Hepatocyte (in vitro differentiated cells): ENCODE measurements around the gene ADGRV1. TPM values are rescaled to one million over a fixed set of nuclear protein-coding genes. Genes with fewer than 3 reads are reported as not detected.
"Not testable (repeated sequence)": the region's sequence is repeated elsewhere in the genome, so short reads cannot be mapped to it uniquely, and the experiment has no call there.

Source experiments
- DNase-seq: peaks from one replicate; pipeline ENCODE4 v3.0.0-alpha.2; 2016; ENCODE audit warnings: low spot score
- H2AFZ ChIP-seq: fragments of 200-600 bp; sonication (generic); 2 replicates; pipeline ENCODE4 v1.6.0; 2016; ENCODE audit warnings: antibody characterized with exemption, mild to moderate bottlenecking
- H3K27ac ChIP-seq: fragments of 200-600 bp; sonication (generic); 2 replicates; pipeline ENCODE4 v1.5.1; 2016; ENCODE audit warnings: mild to moderate bottlenecking
- H3K27me3 ChIP-seq: fragments of 200-600 bp; sonication (generic); 2 replicates; pipeline ENCODE4 v1.6.1; 2016
- H3K36me3 ChIP-seq: fragments of 200-600 bp; sonication (generic); replicated peaks from 2 replicates; pipeline ENCODE4 v1.5.1; 2016; ENCODE audit warnings: low read depth; ENCODE audit not compliant: insufficient read depth
- H3K4me1 ChIP-seq: fragments of 200-600 bp; sonication (generic); 2 replicates; pipeline ENCODE4 v1.5.1; 2016; ENCODE audit warnings: mild to moderate bottlenecking, moderate library complexity; ENCODE audit not compliant: insufficient read depth
- H3K4me2 ChIP-seq: fragments of 200-600 bp; sonication (generic); 2 replicates; pipeline ENCODE4 v1.6.0; 2016
- H3K4me3 ChIP-seq: fragments of 200-600 bp; sonication (generic); 2 replicates; pipeline ENCODE4 v1.5.1; 2016; ENCODE audit warnings: mild to moderate bottlenecking
- H3K79me2 ChIP-seq: fragments of 200-600 bp; sonication (generic); 2 replicates; pipeline ENCODE4 v1.6.0; 2017; ENCODE audit warnings: mild to moderate bottlenecking
- H3K9me2 ChIP-seq: fragments of 200-600 bp; sonication (generic); replicated peaks from 2 replicates; pipeline ENCODE4 v1.6.0; 2017; ENCODE audit warnings: mild to moderate bottlenecking; ENCODE audit not compliant: insufficient read depth
- H3K9me3 ChIP-seq: fragments of 200-600 bp; sonication (generic); 2 replicates; pipeline ENCODE4 v1.5.1; 2016; ENCODE audit warnings: low read depth, mild to moderate bottlenecking
- H4K20me1 ChIP-seq: fragments of 200-600 bp; sonication (generic); 2 replicates; pipeline ENCODE4 v1.6.0; 2016; ENCODE audit warnings: mild to moderate bottlenecking; ENCODE audit not compliant: insufficient read depth, poor library complexity, severe bottlenecking
- EZH2 ChIP-seq: fragments of 200-600 bp; sonication (generic); IDR thresholded peaks from 2 replicates; pipeline ENCODE4 v1.6.1; 2016; ENCODE audit warnings: antibody characterized with exemption, mild to moderate bottlenecking, borderline replicate concordance
- EZH2phosphoT487 ChIP-seq: fragments of 200-600 bp; sonication (generic); IDR thresholded peaks from one replicate; pipeline ENCODE4 v1.6.1; 2018; ENCODE audit warnings: antibody characterized with exemption, mild to moderate bottlenecking, low read depth, moderate library complexity; ENCODE audit not compliant: unreplicated experiment, severe bottlenecking
- WGBS: methylation state at CpG from one replicate; pipeline ENCODE4 v1.1.6; 2016; ENCODE audit warnings: low lambda C conversion rate; ENCODE audit errors: missing lambda C conversion rate; 5-methylcytosine and 5-hydroxymethylcytosine counted together
- polyA plus RNA-seq: library from polyadenylated mRNA; unstranded; fragments of >200 nt; fragmentation: Nextera tagmentation; extraction: Ambion mirVana; gene quantifications from 2 replicates; pipeline ENCODE4 v1.2.1, GENCODE V29; 2016
- total RNA-seq: library from RNA; depleted of rRNA; stranded (reverse); fragments of >200 nt; gene quantifications from 2 replicates; pipeline ENCODE4 v1.2.3, GENCODE V29; 2014
- TF ChIP-seq, protein P1 (sequence below): fragments of 200-600 bp; sonication (generic); IDR thresholded peaks from 2 replicates; pipeline ENCODE4 v1.5.1; 2016; ENCODE audit warnings: antibody characterized with exemption, mild to moderate bottlenecking; ENCODE audit not compliant: poor library complexity

Gene ADGRV1
- total and polyA plus RNA-seq, 2 experiments from 2014 or later: 74.9 to 88.3 TPM

GRCh38 chr5:91033370-91033769 is 474.8 kb downstream of the ADGRV1 start:
- H3K9me3 ChIP-seq: no peaks in the 10 kb centered on the region
- no peak overlapping the region for H3K4me2 ChIP-seq
- TF ChIP-seq EZH2phosphoT487 (no peak), EZH2 (no peak)
- TF ChIP-seq, protein P1, sequence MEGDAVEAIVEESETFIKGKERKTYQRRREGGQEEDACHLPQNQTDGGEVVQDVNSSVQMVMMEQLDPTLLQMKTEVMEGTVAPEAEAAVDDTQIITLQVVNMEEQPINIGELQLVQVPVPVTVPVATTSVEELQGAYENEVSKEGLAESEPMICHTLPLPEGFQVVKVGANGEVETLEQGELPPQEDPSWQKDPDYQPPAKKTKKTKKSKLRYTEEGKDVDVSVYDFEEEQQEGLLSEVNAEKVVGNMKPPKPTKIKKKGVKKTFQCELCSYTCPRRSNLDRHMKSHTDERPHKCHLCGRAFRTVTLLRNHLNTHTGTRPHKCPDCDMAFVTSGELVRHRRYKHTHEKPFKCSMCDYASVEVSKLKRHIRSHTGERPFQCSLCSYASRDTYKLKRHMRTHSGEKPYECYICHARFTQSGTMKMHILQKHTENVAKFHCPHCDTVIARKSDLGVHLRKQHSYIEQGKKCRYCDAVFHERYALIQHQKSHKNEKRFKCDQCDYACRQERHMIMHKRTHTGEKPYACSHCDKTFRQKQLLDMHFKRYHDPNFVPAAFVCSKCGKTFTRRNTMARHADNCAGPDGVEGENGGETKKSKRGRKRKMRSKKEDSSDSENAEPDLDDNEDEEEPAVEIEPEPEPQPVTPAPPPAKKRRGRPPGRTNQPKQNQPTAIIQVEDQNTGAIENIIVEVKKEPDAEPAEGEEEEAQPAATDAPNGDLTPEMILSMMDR: no peak
- H4K20me1 ChIP-seq: no peaks in the 10 kb centered on the region
- peak overlapping the region; percentile 11 for H3K27ac ChIP-seq
- 68% methylated on average over 1 of the region's 1 CpG for WGBS
- DNase-seq: no peak
- H3K9me2 ChIP-seq: no peaks in the 10 kb centered on the region
- H2AFZ ChIP-seq: no peak overlapping the region
- H3K27me3 ChIP-seq: no peaks in the 10 kb centered on the region
- H3K36me3 ChIP-seq: no peaks in the 10 kb centered on the region
- H3K79me2 ChIP-seq: no peaks in the 10 kb centered on the region
- no peak overlapping the region for H3K4me3 ChIP-seq
- H3K4me1 ChIP-seq: peaks cover 20% of the 10 kb centered on the region

GRCh38 chr5:91038180-91038808 is 479.7 kb downstream of the ADGRV1 start:
- TF ChIP-seq, protein P1: no peak
- peak; percentile 61 for TF ChIP-seq EZH2phosphoT487
- no peak for TF ChIP-seq EZH2
- Histone ChIP-seq H3K27ac (no peak overlapping the region), H3K36me3 (no peaks in the 10 kb centered on the region), H3K9me2 (no peaks in the 10 kb centered on the region), H3K4me1 (peaks cover 17% of the 10 kb centered on the region), H2AFZ (no peak overlapping the region), H3K79me2 (no peaks in the 10 kb centered on the region), H3K4me2 (no peak overlapping the region), H3K9me3 (no peaks in the 10 kb centered on the region), H3K4me3 (no peak overlapping the region), H3K27me3 (no peaks in the 10 kb centered on the region), H4K20me1 (no peaks in the 10 kb centered on the region)
- 62% methylated on average over 2 of the region's 2 CpGs for WGBS
- no peak for DNase-seq

- H3K9me3 ChIP-seq, H3K36me3 ChIP-seq, H3K4me2 ChIP-seq, H3K9me2 ChIP-seq, H3K27me3 ChIP-seq, H3K4me1 ChIP-seq, H4K20me1 ChIP-seq, H3K27ac ChIP-seq, DNase-seq, H2AFZ ChIP-seq, H3K4me3 ChIP-seq, H3K79me2 ChIP-seq: not testable (repeated sequence)
- 100% methylated on average over 1 of the region's 1 CpG for WGBS
These were observed 482.5 kb downstream of the ADGRV1 start for GRCh38 chr5:91041132-91041531.

DNA sequence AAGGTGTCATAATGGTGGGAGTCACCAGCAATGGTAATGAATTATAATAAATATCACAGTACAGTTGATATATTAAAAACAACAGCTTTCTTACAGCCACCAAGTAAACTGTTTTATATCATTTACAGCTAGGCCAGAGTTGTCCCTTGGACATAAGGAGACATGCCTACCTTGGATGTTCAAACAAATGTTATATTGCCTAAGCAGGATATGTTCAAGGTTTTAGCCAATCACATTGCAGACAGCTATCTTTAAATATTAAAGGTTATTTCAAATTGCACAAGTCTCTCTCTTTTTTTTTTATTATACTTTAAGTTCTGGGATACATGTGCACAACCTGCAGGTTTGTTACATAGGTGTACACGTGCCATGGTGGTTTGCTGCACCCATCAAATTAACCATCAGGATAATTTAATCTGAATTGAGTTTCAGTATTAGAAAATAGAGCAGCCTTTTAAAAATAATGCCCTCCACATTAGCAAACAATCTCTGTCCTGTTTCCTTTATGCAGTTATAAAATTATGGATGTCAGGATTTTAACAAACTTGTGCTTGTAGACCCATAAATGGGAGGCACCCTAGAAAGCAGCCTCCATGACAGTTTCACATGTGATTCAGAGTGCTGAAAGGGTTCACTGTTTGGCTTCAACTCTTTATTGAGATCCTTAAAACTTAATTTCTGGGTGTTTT is 483.8 kb downstream of the ADGRV1 start:
- H3K4me1 ChIP-seq: peaks cover 8% of the 10 kb centered on the region
- peak overlapping the region; percentile 30 for H3K4me2 ChIP-seq
- 100% methylated on average over 1 of the region's 1 CpG for WGBS
- no peaks in the 10 kb centered on the region for H3K27me3 ChIP-seq
- no peak for DNase-seq
- no peaks in the 10 kb centered on the region for H4K20me1 ChIP-seq
- no peaks in the 10 kb centered on the region for H3K79me2 ChIP-seq
- no peak overlapping the region for H3K4me3 ChIP-seq
- no peaks in the 10 kb centered on the region for H3K9me2 ChIP-seq
- H3K27ac ChIP-seq: peak overlapping the region; percentile 22
- H2AFZ ChIP-seq: no peak overlapping the region
- no peaks in the 10 kb centered on the region for H3K36me3 ChIP-seq
- H3K9me3 ChIP-seq: no peaks in the 10 kb centered on the region
- TF ChIP-seq EZH2: no peak
- TF ChIP-seq, protein P1: no peak
- TF ChIP-seq EZH2phosphoT487: no peak
